ENCODE results near the gene TATDN3.

- TF ChIP-seq CTCF (IDR thresholded peaks at IDR 0.05; ENCODE audit: low read depth, low read length, poor library complexity, severe bottlenecking) (no peak), EZH2phosphoT487 (IDR thresholded peaks at IDR 0.05; ENCODE audit: borderline replicate concordance, low read length) (no peak)
These were observed 47.7 kb upstream of the TATDN3 start for GRCh38 chr1:212743901-212744475.

Measured in DOHH2 (cell line).